ENCODE data around the gene C21orf91.
A peak's percentile ranks its signal among the peaks of the same experiment; 100 is the strongest.

C21orf91 gene

GRCh38 chr21:17798796-17799195, 20.4 kb downstream of the C21orf91 start:
- Histone ChIP-seq H3K36me3 (ENCODE audit: control insufficient read depth in 2 of 2, insufficient read depth in 2 of 2, low read length in 2 of 2) (peaks cover 3% of the 10 kb centered on the region in 2 donors), H3K9me3 (ENCODE audit: control insufficient read depth in 2 of 2, low read length in 2 of 2) (no peaks in the 10 kb centered on the region), H3K4me1 (ENCODE audit: control insufficient read depth in 2 of 2, insufficient read depth in 2 of 2, low read length in 2 of 2) (peaks cover 0 to 2% of the 10 kb centered on the region in 2 donors), H3K4me3 (ENCODE audit: low read length in 2 of 2) (no peak overlapping the region), H3K27ac (ENCODE audit: low read depth in 2 of 2, low read length in 2 of 2) (no peak overlapping the region), H3K9ac (ENCODE audit: low read depth in 1 of 2, low read length in 2 of 2) (no peak overlapping the region), H3K27me3 (ENCODE audit: control insufficient read depth in 2 of 2, insufficient read depth in 2 of 2, low read length in 2 of 2) (no peaks in the 10 kb centered on the region)

- H3K4me3 ChIP-seq (ENCODE audit: low read length in 2 of 2) = no peak overlapping the region
- H3K36me3 ChIP-seq (ENCODE audit: control insufficient read depth in 2 of 2, insufficient read depth in 2 of 2, low read length in 2 of 2) = peaks cover 3% of the 10 kb centered on the region in 2 donors
- H3K4me1 ChIP-seq (ENCODE audit: control insufficient read depth in 2 of 2, insufficient read depth in 2 of 2, low read length in 2 of 2) = peaks cover 0 to 2% of the 10 kb centered on the region in 2 donors
- H3K9ac ChIP-seq (ENCODE audit: low read depth in 1 of 2, low read length in 2 of 2) = no peak overlapping the region
- no peak overlapping the region for H3K27ac ChIP-seq (ENCODE audit: low read depth in 2 of 2, low read length in 2 of 2)
- H3K9me3 ChIP-seq (ENCODE audit: control insufficient read depth in 2 of 2, low read length in 2 of 2) = no peaks in the 10 kb centered on the region
- no peaks in the 10 kb centered on the region for H3K27me3 ChIP-seq (ENCODE audit: control insufficient read depth in 2 of 2, insufficient read depth in 2 of 2, low read length in 2 of 2)
Observed at GRCh38 chr21:17797967-17798366, 21.2 kb downstream of the C21orf91 start.

DNA sequence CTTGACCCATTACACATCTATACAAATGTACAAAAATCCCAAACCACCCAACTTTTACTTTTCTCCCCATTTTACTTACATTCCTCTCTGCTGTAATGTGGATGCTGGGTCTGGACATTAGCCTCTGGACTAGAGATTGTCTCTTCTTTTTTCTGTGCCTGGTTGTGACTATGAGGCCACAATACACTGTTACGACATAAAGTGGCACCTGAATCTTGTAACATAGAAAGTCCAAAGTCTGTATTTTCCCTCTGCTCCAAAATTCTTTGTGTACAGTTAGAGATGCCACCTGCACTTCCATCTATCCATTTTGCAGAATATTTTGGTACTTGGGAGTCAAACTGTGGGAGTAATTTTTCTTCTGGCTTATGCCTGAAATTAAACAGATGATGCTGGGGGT, 22.7 kb downstream of the C21orf91 start:
- no peak overlapping the region for H3K4me3 ChIP-seq (ENCODE audit: low read length in 2 of 2)
- H3K9ac ChIP-seq (ENCODE audit: low read depth in 1 of 2, low read length in 2 of 2) = no peak overlapping the region
- no peaks in the 10 kb centered on the region for H3K9me3 ChIP-seq (ENCODE audit: control insufficient read depth in 2 of 2, low read length in 2 of 2)
- peaks cover 0 to 2% of the 10 kb centered on the region in 2 donors for H3K4me1 ChIP-seq (ENCODE audit: control insufficient read depth in 2 of 2, insufficient read depth in 2 of 2, low read length in 2 of 2)
- H3K27me3 ChIP-seq (ENCODE audit: control insufficient read depth in 2 of 2, insufficient read depth in 2 of 2, low read length in 2 of 2) = no peaks in the 10 kb centered on the region
- H3K36me3 ChIP-seq (ENCODE audit: control insufficient read depth in 2 of 2, insufficient read depth in 2 of 2, low read length in 2 of 2) = peaks cover 3% of the 10 kb centered on the region in 2 donors
- H3K27ac ChIP-seq (ENCODE audit: low read depth in 2 of 2, low read length in 2 of 2) = no peak overlapping the region

- Histone ChIP-seq H3K9me3 (ENCODE audit: control insufficient read depth in 2 of 2, low read length in 2 of 2) (no peaks in the 10 kb centered on the region), H3K9ac (ENCODE audit: low read depth in 1 of 2, low read length in 2 of 2) (no peak overlapping the region), H3K27ac (ENCODE audit: low read depth in 2 of 2, low read length in 2 of 2) (no peak overlapping the region), H3K27me3 (ENCODE audit: control insufficient read depth in 2 of 2, insufficient read depth in 2 of 2, low read length in 2 of 2) (no peaks in the 10 kb centered on the region), H3K36me3 (ENCODE audit: control insufficient read depth in 2 of 2, insufficient read depth in 2 of 2, low read length in 2 of 2) (peaks cover 3% of the 10 kb centered on the region in 2 donors), H3K4me3 (ENCODE audit: low read length in 2 of 2) (no peak overlapping the region), H3K4me1 (ENCODE audit: control insufficient read depth in 2 of 2, insufficient read depth in 2 of 2, low read length in 2 of 2) (peaks cover 0 to 2% of the 10 kb centered on the region in 2 donors)
Observed at GRCh38 chr21:17796037-17796403, 23.1 kb downstream of the C21orf91 start.

DNA sequence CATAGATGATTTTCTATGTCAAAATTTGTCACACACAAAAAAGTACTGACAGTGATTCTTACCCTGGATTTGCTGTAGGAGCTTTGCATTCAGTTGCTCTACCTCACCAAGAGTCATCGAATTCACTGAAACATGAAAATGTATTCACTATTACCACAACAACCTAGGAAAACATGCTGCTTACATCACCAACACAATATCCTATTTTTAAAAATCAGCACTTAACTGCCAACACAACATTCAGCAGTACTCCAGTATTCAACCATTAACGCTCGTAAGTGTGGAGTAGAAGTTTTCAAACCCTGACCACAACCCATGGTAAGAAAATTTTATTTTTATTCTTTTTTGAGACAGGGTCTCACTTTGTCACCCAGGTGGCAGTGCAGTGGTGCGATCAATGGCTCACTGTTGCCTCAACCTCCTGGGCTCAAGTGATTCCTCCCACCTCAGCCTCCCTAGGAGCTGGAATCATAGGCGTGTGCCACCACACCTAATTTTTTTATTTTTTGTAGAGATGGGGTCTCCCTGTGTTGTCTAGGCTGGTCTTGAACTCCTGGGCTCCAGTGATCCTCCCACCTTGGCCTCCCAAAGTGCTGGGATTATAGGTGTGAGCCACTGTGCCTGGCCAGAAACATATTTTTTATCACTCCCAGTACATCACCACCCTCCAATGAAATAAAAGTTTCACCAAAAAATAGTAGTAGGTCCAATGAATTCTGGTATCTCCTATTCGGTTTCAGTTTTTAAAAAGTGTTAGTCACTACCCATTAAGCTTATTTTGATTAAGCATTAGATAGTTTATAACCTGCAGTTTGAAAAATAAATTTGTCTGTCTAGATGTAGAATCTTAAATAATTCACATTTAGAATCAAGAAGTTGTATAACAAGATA, 23.8 kb downstream of the C21orf91 start:
- H3K4me1 ChIP-seq (ENCODE audit: control insufficient read depth in 2 of 2, insufficient read depth in 2 of 2, low read length in 2 of 2) = peaks cover 0 to 2% of the 10 kb centered on the region in 2 donors
- H3K27me3 ChIP-seq (ENCODE audit: control insufficient read depth in 2 of 2, insufficient read depth in 2 of 2, low read length in 2 of 2) = no peaks in the 10 kb centered on the region
- H3K36me3 ChIP-seq (ENCODE audit: control insufficient read depth in 2 of 2, insufficient read depth in 2 of 2, low read length in 2 of 2) = peaks cover 3% of the 10 kb centered on the region in 2 donors
- no peak overlapping the region for H3K27ac ChIP-seq (ENCODE audit: low read depth in 2 of 2, low read length in 2 of 2)
- H3K9me3 ChIP-seq (ENCODE audit: control insufficient read depth in 2 of 2, low read length in 2 of 2) = no peaks in the 10 kb centered on the region
- no peak overlapping the region for H3K4me3 ChIP-seq (ENCODE audit: low read length in 2 of 2)
- no peak overlapping the region for H3K9ac ChIP-seq (ENCODE audit: low read depth in 1 of 2, low read length in 2 of 2)

DNA sequence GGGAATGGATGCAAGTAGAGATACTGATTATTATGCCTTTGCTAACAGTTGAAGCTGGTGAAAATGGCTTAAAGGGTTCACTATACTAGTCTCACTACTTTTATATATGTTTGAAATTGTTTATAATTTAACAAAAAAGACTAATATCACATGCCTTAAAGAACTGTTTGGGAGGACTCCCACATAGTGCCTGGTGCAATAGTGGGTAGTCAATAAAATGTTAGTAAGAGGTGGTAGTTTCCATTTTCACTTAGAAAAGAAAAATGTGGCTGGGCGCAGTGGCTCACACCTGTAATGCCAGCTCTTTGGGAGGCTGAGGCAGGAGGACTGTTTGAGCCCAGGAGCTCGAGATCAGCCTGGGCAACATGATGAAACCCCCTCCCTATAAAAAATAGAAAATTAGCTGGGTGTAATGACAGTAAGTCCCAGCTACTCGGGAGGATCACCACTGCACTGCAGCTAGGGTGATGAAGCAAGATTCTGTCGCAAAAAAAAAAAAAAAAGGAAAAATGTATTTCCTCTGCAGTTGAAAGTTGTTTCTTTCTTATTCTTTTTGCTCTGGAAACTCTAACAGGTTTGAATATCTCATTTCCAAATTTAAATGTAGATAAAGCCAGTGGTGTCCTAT, 24.5 kb downstream of the C21orf91 start:
- Histone ChIP-seq H3K4me1 (ENCODE audit: control insufficient read depth in 2 of 2, insufficient read depth in 2 of 2, low read length in 2 of 2) (peaks cover 0 to 2% of the 10 kb centered on the region in 2 donors), H3K27ac (ENCODE audit: low read depth in 2 of 2, low read length in 2 of 2) (peak overlapping the region in 1 of 2 donors; percentile 77), H3K36me3 (ENCODE audit: control insufficient read depth in 2 of 2, insufficient read depth in 2 of 2, low read length in 2 of 2) (peaks cover 3% of the 10 kb centered on the region in 2 donors), H3K27me3 (ENCODE audit: control insufficient read depth in 2 of 2, insufficient read depth in 2 of 2, low read length in 2 of 2) (no peaks in the 10 kb centered on the region), H3K9me3 (ENCODE audit: control insufficient read depth in 2 of 2, low read length in 2 of 2) (no peaks in the 10 kb centered on the region), H3K4me3 (ENCODE audit: low read length in 2 of 2) (peak overlapping the region in 1 of 2 donors; percentile 63), H3K9ac (ENCODE audit: low read depth in 1 of 2, low read length in 2 of 2) (no peak overlapping the region)

DNA sequence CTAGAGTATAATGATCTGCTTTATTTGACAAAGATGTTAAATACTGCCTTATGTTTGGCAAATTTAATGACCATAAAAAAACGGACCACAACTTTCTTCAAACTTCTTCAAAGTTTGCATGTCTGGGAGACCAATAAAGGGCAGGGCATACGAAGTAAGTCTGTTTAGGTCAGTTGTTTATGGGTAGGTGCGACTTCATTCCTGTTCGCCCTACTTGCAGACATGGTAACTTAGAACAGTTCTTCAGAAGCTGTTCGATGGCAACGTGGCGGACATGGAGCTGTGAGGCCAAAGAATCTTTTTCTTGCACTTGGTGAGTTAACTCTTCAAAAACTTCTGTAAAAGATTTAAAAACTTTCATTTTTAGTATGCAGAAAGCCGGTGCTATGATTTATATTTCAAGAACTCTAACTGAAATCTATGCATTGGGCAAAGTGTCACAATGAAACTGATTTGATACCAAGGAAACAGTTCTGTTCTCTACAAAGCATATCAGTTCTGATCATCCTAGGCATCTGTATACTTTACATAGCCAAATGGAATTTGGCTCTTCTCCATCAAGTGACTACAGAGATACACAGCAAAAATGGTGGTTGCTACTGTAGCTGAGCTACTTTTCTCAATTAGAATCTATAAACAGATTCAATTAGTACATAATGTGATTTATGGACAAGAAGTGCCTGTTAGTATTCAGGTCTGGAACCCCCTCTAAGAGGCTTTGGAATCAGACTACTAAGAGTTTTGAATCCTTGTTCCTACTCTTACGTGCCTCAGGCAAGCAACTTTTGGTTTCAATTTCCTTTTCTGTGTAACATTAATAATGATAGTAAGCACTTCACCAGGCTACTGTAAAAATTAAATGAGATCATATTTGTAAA, 25.7 kb downstream of the C21orf91 start:
- Histone ChIP-seq H3K27me3 (ENCODE audit: control insufficient read depth in 2 of 2, insufficient read depth in 2 of 2, low read length in 2 of 2) (no peaks in the 10 kb centered on the region), H3K27ac (ENCODE audit: low read depth in 2 of 2, low read length in 2 of 2) (peak overlapping the region; percentile 56 to 77), H3K36me3 (ENCODE audit: control insufficient read depth in 2 of 2, insufficient read depth in 2 of 2, low read length in 2 of 2) (peaks cover 3% of the 10 kb centered on the region in 2 donors), H3K9ac (ENCODE audit: low read depth in 1 of 2, low read length in 2 of 2) (peak overlapping the region in 1 of 2 donors; percentile 31), H3K9me3 (ENCODE audit: control insufficient read depth in 2 of 2, low read length in 2 of 2) (no peaks in the 10 kb centered on the region), H3K4me1 (ENCODE audit: control insufficient read depth in 2 of 2, insufficient read depth in 2 of 2, low read length in 2 of 2) (peaks cover 0 to 2% of the 10 kb centered on the region in 2 donors), H3K4me3 (ENCODE audit: low read length in 2 of 2) (peak overlapping the region; percentile 46 to 63)

GRCh38 chr21:17789656-17790055, 29.5 kb downstream of the C21orf91 start:
- H3K4me3 ChIP-seq (ENCODE audit: low read length in 2 of 2) = no peak overlapping the region
- H3K27me3 ChIP-seq (ENCODE audit: control insufficient read depth in 2 of 2, insufficient read depth in 2 of 2, low read length in 2 of 2) = no peaks in the 10 kb centered on the region
- no peaks in the 10 kb centered on the region for H3K9me3 ChIP-seq (ENCODE audit: control insufficient read depth in 2 of 2, low read length in 2 of 2)
- H3K9ac ChIP-seq (ENCODE audit: low read depth in 1 of 2, low read length in 2 of 2) = no peak overlapping the region
- H3K36me3 ChIP-seq (ENCODE audit: control insufficient read depth in 2 of 2, insufficient read depth in 2 of 2, low read length in 2 of 2) = peaks cover 7 to 13% of the 10 kb centered on the region in 2 donors
- H3K27ac ChIP-seq (ENCODE audit: low read depth in 2 of 2, low read length in 2 of 2) = peak overlapping the region in 1 of 2 donors; percentile 19
- H3K4me1 ChIP-seq (ENCODE audit: control insufficient read depth in 2 of 2, insufficient read depth in 2 of 2, low read length in 2 of 2) = peaks cover 0 to 2% of the 10 kb centered on the region in 2 donors

DNA sequence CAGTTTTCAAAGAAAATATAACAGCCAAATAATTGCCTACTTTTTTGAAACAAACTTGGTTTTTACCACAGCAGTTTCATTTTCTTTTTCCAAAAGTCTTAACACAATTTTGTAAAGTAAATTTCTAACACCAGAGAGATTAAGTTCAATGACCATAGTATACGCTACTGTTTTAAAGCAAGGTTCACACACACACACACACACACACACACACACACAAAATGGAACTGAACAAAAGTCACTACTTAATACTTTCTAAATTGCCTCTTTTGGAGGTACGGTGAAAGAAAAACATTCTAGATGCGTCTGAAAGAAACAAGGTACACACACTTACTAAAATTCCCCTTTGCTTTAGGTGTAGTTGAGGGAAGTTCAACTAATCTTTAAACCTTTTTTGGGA, 30.1 kb downstream of the C21orf91 start:
- H3K36me3 ChIP-seq (ENCODE audit: control insufficient read depth in 2 of 2, insufficient read depth in 2 of 2, low read length in 2 of 2) = peaks cover 7 to 10% of the 10 kb centered on the region in 2 donors

More for the DNA sequence above, 30.1 kb downstream of the C21orf91 start:
- Histone ChIP-seq H3K9ac (ENCODE audit: low read depth in 1 of 2, low read length in 2 of 2) (no peak overlapping the region), H3K27me3 (ENCODE audit: control insufficient read depth in 2 of 2, insufficient read depth in 2 of 2, low read length in 2 of 2) (no peaks in the 10 kb centered on the region), H3K4me1 (ENCODE audit: control insufficient read depth in 2 of 2, insufficient read depth in 2 of 2, low read length in 2 of 2) (peaks cover 0 to 2% of the 10 kb centered on the region in 2 donors), H3K4me3 (ENCODE audit: low read length in 2 of 2) (no peak overlapping the region), H3K9me3 (ENCODE audit: control insufficient read depth in 2 of 2, low read length in 2 of 2) (no peaks in the 10 kb centered on the region), H3K27ac (ENCODE audit: low read depth in 2 of 2, low read length in 2 of 2) (peak overlapping the region in 1 of 2 donors; percentile 48)

Measured in mucosa of rectum (tissue), 2 donors.